Bronchial epithelial cell (primary cell): Measurements from ENCODE around the gene AKAP4. TPM values are rescaled to one million over a fixed set of nuclear protein-coding genes. Genes with fewer than 3 reads are reported as not detected.

Experiments used
- DNase-seq: peaks from one replicate; pipeline ENCODE4 v3.0.0-alpha.2; 2010; ENCODE audit warnings: low read depth
- FAIRE-seq: peaks from 2 replicates; lab custom pipeline; 2011; peaks lifted over from hg19 to GRCh38; lab: Jason Lieb, UNC
- H3K27me3 ChIP-seq: 2 replicates; pipeline ENCODE4 v1.5.1; 2011; ENCODE audit warnings: low read length; ENCODE audit not compliant: control insufficient read depth, insufficient read depth
- H3K36me3 ChIP-seq: 2 replicates; pipeline ENCODE4 v1.5.1; 2011; ENCODE audit warnings: low read length; ENCODE audit not compliant: control insufficient read depth, insufficient read depth
- H3K4me3 ChIP-seq: 2 replicates; pipeline ENCODE4 v1.5.1; 2011; ENCODE audit warnings: mild to moderate bottlenecking, low read depth, low read length, control low read depth
- CTCF ChIP-seq: IDR thresholded peaks from 2 replicates; pipeline ENCODE4 v1.5.1; 2011; ENCODE audit warnings: mild to moderate bottlenecking, moderate library complexity, low read length, control low read depth, inconsistent platforms; ENCODE audit not compliant: insufficient read depth, severe bottlenecking
- total RNA-seq: library from RNA; depleted of rRNA; stranded (reverse); fragments of >200 nt; gene quantifications from 2 replicates; pipeline ENCODE4 v1.2.1, GENCODE V29; 2014

Gene AKAP4
- not detected in 2 replicates for total RNA-seq

GRCh38 chrX:50200907-50201306, at the start of gene AKAP4:
TSS of gene AKAP4 (minus strand) at chrX:50201007. CDS start at chrX:50200889, 118 bp downstream.
- DNase-seq (no peak), FAIRE-seq (no peak)
- Histone ChIP-seq H3K27me3 (no peaks in the 10 kb centered on the region), H3K4me3 (no peak within 1 kb of the TSS), H3K36me3 (no peaks in the 10 kb centered on the region)
- no peak for TF ChIP-seq CTCF

- H3K36me3 ChIP-seq: no peaks in the 10 kb centered on the region
- DNase-seq (peak; percentile 18), FAIRE-seq (no peak)
- TF ChIP-seq CTCF: peak; percentile 27
- no peak overlapping the region for H3K4me3 ChIP-seq
- no peaks in the 10 kb centered on the region for H3K27me3 ChIP-seq
These were observed 10.7 kb upstream of the AKAP4 start for GRCh38 chrX:50211510-50211909.

- H3K27me3 ChIP-seq: no peaks in the 10 kb centered on the region
- DNase-seq: no peak
- no peak overlapping the region for H3K4me3 ChIP-seq
- H3K36me3 ChIP-seq: no peaks in the 10 kb centered on the region
- TF ChIP-seq CTCF: no peak
- no peak for FAIRE-seq
These were observed 5.9 kb upstream of the AKAP4 start for GRCh38 chrX:50206753-50207152.

- TF ChIP-seq CTCF: peak; percentile 60
- DNase-seq (peak; percentile 48), FAIRE-seq (no peak)
- H3K4me3 ChIP-seq: peak within 1 kb of the TSS; percentile 34
- H3K27me3 ChIP-seq: no peaks in the 10 kb centered on the region
- no peaks in the 10 kb centered on the region for H3K36me3 ChIP-seq
These were observed 3.6 kb upstream of the AKAP4 start, which contains the start of gene CCNB3 for GRCh38 chrX:50204364-50204899. TSS of gene CCNB3 (plus strand) at chrX:50204765. CDS start at chrX:50285164, 80,399 bp downstream.

GRCh38 chrX:50202539-50202938, 1.7 kb upstream of the AKAP4 start:
- Histone ChIP-seq H3K27me3 (no peaks in the 10 kb centered on the region), H3K4me3 (no peak overlapping the region), H3K36me3 (no peaks in the 10 kb centered on the region)
- FAIRE-seq: peak; percentile 28
- no peak for TF ChIP-seq CTCF
- DNase-seq: peak; percentile 62

- no peak for TF ChIP-seq CTCF
- no peak for DNase-seq
- no peaks in the 10 kb centered on the region for H3K36me3 ChIP-seq
- FAIRE-seq: no peak
- H3K27me3 ChIP-seq: no peaks in the 10 kb centered on the region
- no peak overlapping the region for H3K4me3 ChIP-seq
These were observed 2.5 kb downstream of the AKAP4 start for GRCh38 chrX:50198348-50198747.
